Tongue (tissue), 2 donors: ENCODE measurements around the gene TMEM258. TPM values are rescaled to one million over a fixed set of nuclear protein-coding genes. Genes with fewer than 3 reads are reported as not detected.

Source experiments
- DNase-seq: peaks from one replicate; pipeline ENCODE4 v3.0.0-alpha.2; 2015
- total RNA-seq: library from RNA; depleted of rRNA; stranded (reverse); fragments of >200 nt; gene quantifications from one replicate; pipeline ENCODE4 v1.2.3, GENCODE V29; 2014

TMEM258 gene
- total RNA-seq, 1 donor from 2014 or later, result 27.2 TPM

- DNase-seq, result no peak
Observed at GRCh38 chr11:61739966-61740365, 52.4 kb downstream of the TMEM258 start.

GRCh38 chr11:61739413-61739812 lies 53.0 kb downstream of the TMEM258 start:
- DNase-seq, result no peak

Other genes with a start within 250 kb of the TMEM258 start
- gene SYT7, start 211.5 kb downstream of the TMEM258 start, total RNA-seq, result 6.5 TPM
- 4.1 TPM for gene DAGLA, start 112.2 kb downstream of the TMEM258 start, total RNA-seq
- 1.4 TPM for gene MYRF, start 40.0 kb downstream of the TMEM258 start, total RNA-seq
- gene FEN1, start 312 bp upstream of the TMEM258 start, total RNA-seq, result 19.3 TPM
- 17.8 TPM for gene FADS1, start 24.4 kb upstream of the TMEM258 start, total RNA-seq
- 39.6 TPM for gene FADS2, start 35.7 kb upstream of the TMEM258 start, total RNA-seq
- gene FADS3, start 98.9 kb upstream of the TMEM258 start, total RNA-seq, result 27.2 TPM
- gene RAB3IL1, start 125.0 kb upstream of the TMEM258 start, total RNA-seq, result 19.6 TPM
- gene BEST1, start 157.8 kb upstream of the TMEM258 start, total RNA-seq, result 3.3 TPM
- gene FTH1, start 175.0 kb upstream of the TMEM258 start, total RNA-seq, result 714 TPM